ENCODE results near the gene CXCL11.
"Not testable (repeated sequence)": the region's sequence is repeated elsewhere in the genome, so short reads cannot be mapped to it uniquely, and the experiment has no call there.

CXCL11 gene

DNA sequence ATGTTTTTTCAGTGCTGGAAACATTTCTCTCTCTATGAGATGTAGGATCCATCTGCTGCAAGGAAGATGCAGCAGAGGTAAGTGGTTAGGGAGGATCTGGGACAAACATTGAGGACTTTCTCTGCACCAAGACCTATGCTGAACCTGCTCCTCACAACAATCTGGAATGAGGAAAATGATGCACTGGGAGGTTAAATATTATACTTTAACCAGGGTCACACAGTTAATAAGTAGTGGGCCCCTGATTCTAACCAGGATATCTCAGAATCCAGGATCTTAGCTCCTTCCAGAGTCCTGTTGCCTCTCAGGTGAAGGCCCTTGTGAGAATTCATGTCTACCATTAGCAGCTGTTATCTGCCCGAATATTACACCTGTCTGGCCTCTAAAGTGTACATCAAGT is 35.6 kb downstream of the CXCL11 start:
- no peak for DNase-seq

DNA sequence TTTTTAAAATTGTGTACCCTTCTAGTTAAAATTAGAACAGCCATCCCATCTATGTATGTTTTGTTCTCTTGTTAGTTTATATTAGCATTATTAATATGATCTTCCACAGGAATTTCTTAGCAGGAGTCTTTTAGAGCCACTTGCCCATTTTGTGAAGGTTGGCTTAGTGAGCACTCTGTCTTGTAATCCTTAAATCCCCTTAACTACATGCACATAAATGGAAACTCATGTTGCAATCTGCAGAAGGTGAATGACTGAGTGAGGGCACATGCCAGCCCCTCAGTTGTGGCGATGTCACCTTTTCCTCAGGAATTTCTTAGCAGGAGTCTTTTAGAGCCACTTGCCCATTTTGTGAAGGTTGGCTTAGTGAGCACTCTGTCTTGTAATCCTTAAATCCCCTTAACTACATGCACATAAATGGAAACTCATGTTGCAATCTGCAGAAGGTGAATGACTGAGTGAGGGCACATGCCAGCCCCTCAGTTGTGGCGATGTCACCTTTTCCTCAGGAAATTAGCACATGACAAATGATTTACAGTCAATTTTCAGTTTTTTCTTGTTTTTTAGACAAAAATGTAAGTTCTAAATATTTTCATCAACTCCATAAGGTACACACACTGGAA is 37.2 kb downstream of the CXCL11 start:
- not testable (repeated sequence) for DNase-seq

DNA sequence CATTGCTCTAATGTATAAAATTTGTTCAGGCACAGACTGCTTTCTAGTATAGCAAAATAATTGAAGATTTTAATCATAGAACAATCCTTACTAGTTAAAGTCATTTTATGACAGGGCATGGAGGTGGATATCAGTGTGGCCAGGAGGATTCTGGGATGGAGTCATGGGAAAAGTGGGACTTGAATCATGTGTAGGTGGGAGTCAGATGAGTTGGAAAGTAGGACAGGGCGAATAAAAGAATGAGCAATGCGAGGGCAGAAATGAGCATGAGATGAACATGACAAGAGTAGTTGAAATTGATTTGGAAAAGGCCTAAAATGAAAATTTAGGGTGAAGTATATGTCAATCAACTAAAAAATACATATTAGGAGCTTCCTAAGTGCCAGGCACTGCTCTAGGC is 37.9 kb downstream of the CXCL11 start:
- DNase-seq: no peak

DNA sequence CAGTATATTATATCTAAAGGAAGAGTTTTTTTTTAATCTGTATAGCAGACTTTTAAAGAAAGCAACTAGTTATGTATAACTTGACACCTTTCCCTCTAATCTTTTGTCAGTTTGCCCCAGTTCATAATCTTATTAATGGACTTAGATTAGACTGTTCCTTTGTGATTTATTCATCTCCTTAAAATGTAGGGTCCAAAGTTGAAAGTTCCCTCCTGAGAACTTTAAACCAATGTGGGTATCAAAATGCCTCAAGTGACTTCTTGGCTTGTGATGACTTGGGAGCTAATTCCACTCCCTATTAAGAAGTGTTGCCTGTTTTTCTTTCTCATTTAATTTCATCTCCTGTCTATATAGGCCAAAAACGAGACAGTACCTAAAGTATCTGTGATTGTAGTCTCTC is 38.8 kb downstream of the CXCL11 start:
- no peak for DNase-seq

DNA sequence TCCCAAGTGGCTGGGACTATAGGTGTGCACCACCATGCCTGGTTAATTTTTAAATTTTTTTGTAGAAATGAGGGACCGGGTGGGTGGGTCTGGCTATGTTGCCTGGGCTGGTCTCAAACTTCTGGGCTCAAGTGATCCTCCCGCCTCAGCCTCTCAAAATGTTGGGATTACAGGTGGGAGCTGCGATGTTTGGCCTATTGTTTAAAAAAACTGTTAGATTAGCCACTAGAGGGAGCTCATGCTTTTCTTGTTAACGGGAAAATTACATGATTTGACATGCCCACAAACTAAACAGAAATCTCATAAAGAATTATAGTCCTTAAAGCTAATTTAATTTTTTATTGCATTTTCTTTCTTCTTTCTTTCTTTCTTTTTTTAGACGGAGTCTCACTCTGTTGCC is 40.1 kb downstream of the CXCL11 start:
- no peak for DNase-seq

DNA sequence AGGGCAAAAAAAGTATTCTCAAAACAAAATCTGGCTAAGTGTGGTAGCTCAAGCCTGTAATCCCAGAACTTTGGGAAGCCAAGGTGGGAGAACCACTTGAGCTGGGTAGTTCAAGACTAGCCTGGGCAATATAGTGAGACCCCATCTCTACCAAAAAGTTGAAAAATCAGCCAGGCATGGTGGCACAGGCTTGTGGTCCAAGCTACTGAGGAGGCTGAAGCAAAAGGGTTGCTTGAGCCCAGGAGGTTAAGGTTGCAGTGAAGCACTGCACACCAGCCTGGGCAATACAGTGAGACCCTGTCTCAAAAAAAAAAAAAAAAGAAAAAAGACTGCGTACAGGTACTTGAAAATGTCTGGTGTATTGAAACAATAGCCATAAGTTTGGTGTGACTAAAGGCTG is 43.4 kb downstream of the CXCL11 start:
- DNase-seq: no peak

DNA sequence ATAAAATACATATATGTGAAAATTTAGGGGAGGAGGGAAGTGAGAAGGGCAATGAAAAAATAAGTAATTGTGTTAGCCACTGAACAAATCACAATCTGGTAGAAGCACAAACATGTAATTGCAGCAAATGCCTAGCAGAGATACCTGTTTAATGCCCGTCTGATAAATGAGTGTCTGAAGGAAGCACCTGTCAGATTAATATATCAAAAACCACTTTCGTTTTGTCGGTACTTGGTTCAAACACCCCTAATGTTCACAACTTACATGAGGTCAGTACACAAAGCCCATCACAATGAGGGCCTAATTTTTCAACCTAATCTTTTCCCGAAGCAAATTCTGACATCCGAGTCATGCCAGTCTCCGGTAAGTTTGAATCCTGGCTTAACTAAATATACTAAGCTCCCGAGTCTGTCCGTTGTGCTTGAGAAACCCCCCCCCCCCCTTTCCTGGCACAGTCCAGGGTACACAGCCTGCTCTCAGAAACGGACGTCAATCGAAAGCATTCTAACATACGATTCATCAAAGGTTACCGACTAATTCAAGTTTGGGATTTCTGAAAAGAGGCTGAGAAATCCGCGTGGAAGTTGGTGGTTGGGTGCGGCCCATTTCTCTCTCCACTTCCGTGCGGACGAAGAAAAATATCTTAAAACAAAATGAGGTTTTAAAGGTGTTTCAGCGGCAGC is 45.9 kb downstream of the CXCL11 start:
- DNase-seq: no peak

DNA sequence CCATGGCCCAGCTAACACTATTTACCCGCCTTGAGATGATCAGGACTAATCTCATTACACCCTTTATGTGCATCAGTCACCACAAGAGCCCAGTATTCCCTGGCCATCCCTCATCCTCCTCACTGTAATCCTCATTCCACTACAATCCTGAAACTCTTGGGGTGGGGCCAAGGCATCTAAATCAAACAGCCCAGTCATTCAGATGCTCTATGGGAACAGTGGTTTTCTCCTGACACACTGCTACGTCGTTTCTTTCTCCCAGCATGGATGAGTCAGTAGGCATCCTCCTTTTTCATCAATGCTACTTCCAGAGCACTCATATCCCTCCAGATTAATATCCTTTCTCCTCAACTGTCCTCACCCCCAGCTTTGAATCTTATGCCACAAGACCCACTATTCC is 50.8 kb downstream of the CXCL11 start:
- DNase-seq: no peak
